K562 (cell line): ENCODE data around the gene SYT3. TPM values are rescaled to one million over a fixed set of nuclear protein-coding genes. Genes with fewer than 3 reads are reported as not detected.

Experiments used
- ETS1 ChIP-seq: conservative IDR thresholded peaks from 2 replicates; pipeline ENCODE4 v1.6.1; 2011; ENCODE audit warnings: low read depth, mild to moderate bottlenecking, low read length; ENCODE audit not compliant: control insufficient read depth
- GATAD2A ChIP-seq: fragments of 450-650 bp; IDR thresholded peaks from 2 replicates; pipeline ENCODE4 v1.6.1; 2017
- HINFP ChIP-seq: fragments of 450-650 bp; conservative IDR thresholded peaks from 2 replicates; pipeline ENCODE4 v1.6.1; 2016; ENCODE audit warnings: missing genetic modification characterization, low read depth, mild to moderate bottlenecking, control low read depth, missing compliant biosample characterization
- MAZ ChIP-seq, 2 experiments: fragments of 450-650 bp in 1 of 2; sonication (generic) in 1 of 2; formaldehyde crosslinking; IDR thresholded peaks in 1 of 2; conservative IDR thresholded peaks in 1 of 2; 2 replicates each; pipeline versions ENCODE4 v1.4.0 to v1.5.0; 2020; ENCODE audit warnings: mild to moderate bottlenecking in 1 of 2, missing genetic modification reagents in 1 of 2
- NONO ChIP-seq, 2 experiments: fragments of 200-400 bp in 1 of 2; fragments of 450-650 bp in 1 of 2; formaldehyde crosslinking in 1 of 2; IDR thresholded peaks; 2 replicates each; pipeline ENCODE4 v1.6.1; 2017; ENCODE audit warnings: low read depth in 2 of 2, mild to moderate bottlenecking in 2 of 2, moderate library complexity in 2 of 2, low read length in 1 of 2
- ZBTB40 ChIP-seq, 2 experiments: fragments of 450-650 bp in 1 of 2; sonication (generic) in 1 of 2; formaldehyde crosslinking in 1 of 2; IDR thresholded peaks; 2 replicates each; pipeline versions ENCODE4 v1.7.1 to v1.9.0; 2016 to 2022; ENCODE audit warnings: inconsistent platforms in 1 of 2, mild to moderate bottlenecking in 1 of 2, missing genetic modification reagents in 1 of 2
- ZNF740 ChIP-seq, 3 experiments: fragments of 200-800 bp in 1 of 3; sonication (Bioruptor generic) in 1 of 3; sonication (generic) in 1 of 3; formaldehyde crosslinking in 1 of 3; IDR thresholded peaks; 2 replicates each; pipeline versions ENCODE4 v1.6.1 to v1.8.0; 2016 to 2022; ENCODE audit warnings: mild to moderate bottlenecking in 2 of 3, missing compliant biosample characterization in 2 of 3, missing genetic modification characterization in 2 of 3, missing genetic modification reagents in 1 of 3
- ZNF766 ChIP-seq: fragments of 200-800 bp; sonication (Bioruptor generic); conservative IDR thresholded peaks from 2 replicates; pipeline ENCODE4 v1.6.1; 2016; ENCODE audit warnings: missing genetic modification characterization, missing compliant biosample characterization
- polyA plus RNA-seq, 8 experiments: library from polyadenylated mRNA; depleted of rRNA in 4 of 8; stranded (reverse) in 5 of 8; unstranded in 3 of 8; fragments of >200 nt; fragmentation: Nextera tagmentation in 2 of 8; fragmentation: Illumina TruSeq in 1 of 8; extraction: Ambion mirVana in 2 of 8; extraction: Trizol in 1 of 8; gene quantifications; 2 replicates each; pipeline versions ENCODE4 v1.2.1 to v1.2.3, GENCODE V29; 2011 to 2014; ENCODE audit warnings: inconsistent platforms in 1 of 8, missing spikeins in 1 of 8
- total RNA-seq, 7 experiments: library from RNA; depleted of rRNA in 6 of 7; stranded (reverse); fragments of >200 nt in 6 of 7; fragmentation: Illumina TruSeq in 2 of 7; extraction: Trizol in 2 of 7; gene quantifications; 2 replicates each; pipeline versions ENCODE4 v1.2.1 to v1.2.3, GENCODE V29; 2011 to 2021; ENCODE audit warnings: low replicate concordance in 1 of 7

SYT3 gene
- total and polyA plus RNA-seq, 9 of the 15 experiments (the other 6 are each of a cell fraction or from before 2014, with no cell fraction given): 0.36 to 2.0 (median 0.54) TPM; not detected in 2

- peak; percentile 55 for TF ChIP-seq ZBTB40 (IDR thresholded peaks at IDR 0.05)
- TF ChIP-seq ZBTB40 (CRISPR knock-in tag; IDR thresholded peaks at IDR 0.05): no peak
- no peak for TF ChIP-seq HINFP (tag)
- no peak for TF ChIP-seq NONO (IDR thresholded peaks at IDR 0.05; ENCODE audit: low read depth in 2 of 2, low read length in 1 of 2)
- TF ChIP-seq MAZ (CRISPR knock-in tag; conservative IDR thresholded peaks at IDR 0.05 in 1 of 2, IDR thresholded peaks at IDR 0.05 in 1 of 2): peak; percentile 54 to 58; a peak in 2 of 4 replicates
- peak; percentile 92 for TF ChIP-seq ZNF766
- TF ChIP-seq ETS1: peak; percentile 95
- peak; percentile 85 for TF ChIP-seq ZNF740 (CRISPR knock-in tag; IDR thresholded peaks at IDR 0.05)
- peak in 1 of 2 experiments; percentile 78; a peak in 2 of 4 replicates for TF ChIP-seq ZNF740 (tag; IDR thresholded peaks at IDR 0.05)
- TF ChIP-seq GATAD2A: no peak
These were observed at the start of gene SYT3 (continued) for GRCh38 chr19:50639121-50640112.
